Lower lobe of right lung (tissue), 2 donors: ENCODE measurements around the gene ABCC1. TPM values are rescaled to one million over a fixed set of nuclear protein-coding genes. Genes with fewer than 3 reads are reported as not detected.

Experiments
- ATAC-seq, 2 donors: fragments of 200-7000 bp; cut with Tn5 transposase; one replicate each; pipeline ENCODE4 v1.9.1; 2020 to 2022; ENCODE audit warnings: mild to moderate bottlenecking in 2 of 2, moderate library complexity in 2 of 2
- DNase-seq: peaks from one replicate; pipeline ENCODE4 v3.0.0-alpha.2; 2020
- H3K27ac ChIP-seq: fragments of 200-600 bp; one replicate; pipeline ENCODE4 v1.8.0; 2022
- H3K27me3 ChIP-seq: fragments of 200-600 bp; one replicate; pipeline ENCODE4 v1.8.0; 2022; ENCODE audit warnings: low read depth
- H3K36me3 ChIP-seq: fragments of 200-600 bp; one replicate; pipeline ENCODE4 v1.8.0; 2022; ENCODE audit warnings: mild to moderate bottlenecking
- H3K4me1 ChIP-seq: fragments of 200-600 bp; one replicate; pipeline ENCODE4 v1.8.0; 2022
- H3K4me3 ChIP-seq: fragments of 200-600 bp; one replicate; pipeline ENCODE4 v1.8.0; 2022; ENCODE audit warnings: mild to moderate bottlenecking
- H3K9me3 ChIP-seq: fragments of 200-600 bp; one replicate; pipeline ENCODE4 v1.8.0; 2022
- intact Hi-C: fragments of 100-400 bp; cut with DNase I; formaldehyde crosslinking; loops from one replicate; pipeline ENCODE4 v1.11.0; 2022
- total RNA-seq: library from RNA; stranded (reverse); fragmentation: NEBNext Ultra II Directional; extraction: Animal tissue kit (Norgen Biotek cat#: 25700); gene quantifications from one replicate; pipeline ENCODE4 v1.2.1, GENCODE V29; 2021
- TF ChIP-seq, protein P1 (sequence below): fragments of 200-600 bp; IDR thresholded peaks from one replicate; pipeline ENCODE4 v1.8.0; 2022; ENCODE audit warnings: antibody characterized with exemption, mild to moderate bottlenecking
- donor health status: DM: no; HTN: yes; CAD: no; lungs with severe emphysema.

Gene ABCC1
- total RNA-seq, 1 donor from 2014 or later, result 47.5 TPM

DNA sequence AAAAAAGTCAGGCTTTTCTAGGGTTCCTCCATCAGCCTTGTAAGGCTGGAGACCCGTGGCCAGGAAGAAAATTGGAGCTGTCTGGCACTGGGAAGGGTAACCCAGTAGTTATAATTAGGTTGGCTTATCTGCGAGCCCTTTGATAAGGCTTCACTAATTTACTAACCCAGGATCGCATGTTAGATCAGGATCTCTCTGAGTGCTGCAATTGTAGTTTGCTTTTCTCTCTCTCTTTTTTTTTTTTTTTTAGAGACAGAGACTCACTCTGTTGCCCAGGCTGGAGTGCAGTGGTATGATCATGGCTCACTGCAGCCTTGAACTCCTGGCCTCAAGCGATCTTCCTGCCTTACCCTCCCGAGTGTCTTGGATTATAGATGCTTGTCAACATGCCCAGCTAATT is 17.0 kb downstream of the ABCC1 start:
- TF ChIP-seq, protein P1, sequence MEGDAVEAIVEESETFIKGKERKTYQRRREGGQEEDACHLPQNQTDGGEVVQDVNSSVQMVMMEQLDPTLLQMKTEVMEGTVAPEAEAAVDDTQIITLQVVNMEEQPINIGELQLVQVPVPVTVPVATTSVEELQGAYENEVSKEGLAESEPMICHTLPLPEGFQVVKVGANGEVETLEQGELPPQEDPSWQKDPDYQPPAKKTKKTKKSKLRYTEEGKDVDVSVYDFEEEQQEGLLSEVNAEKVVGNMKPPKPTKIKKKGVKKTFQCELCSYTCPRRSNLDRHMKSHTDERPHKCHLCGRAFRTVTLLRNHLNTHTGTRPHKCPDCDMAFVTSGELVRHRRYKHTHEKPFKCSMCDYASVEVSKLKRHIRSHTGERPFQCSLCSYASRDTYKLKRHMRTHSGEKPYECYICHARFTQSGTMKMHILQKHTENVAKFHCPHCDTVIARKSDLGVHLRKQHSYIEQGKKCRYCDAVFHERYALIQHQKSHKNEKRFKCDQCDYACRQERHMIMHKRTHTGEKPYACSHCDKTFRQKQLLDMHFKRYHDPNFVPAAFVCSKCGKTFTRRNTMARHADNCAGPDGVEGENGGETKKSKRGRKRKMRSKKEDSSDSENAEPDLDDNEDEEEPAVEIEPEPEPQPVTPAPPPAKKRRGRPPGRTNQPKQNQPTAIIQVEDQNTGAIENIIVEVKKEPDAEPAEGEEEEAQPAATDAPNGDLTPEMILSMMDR, result no peak
- H3K36me3 ChIP-seq, result no peaks in the 10 kb centered on the region
- no peak overlapping the region for H3K4me3 ChIP-seq
- ATAC-seq (peak in 1 of 2 donors; percentile 22), DNase-seq (no peak)
- H3K27me3 ChIP-seq, result no peaks in the 10 kb centered on the region
- intact Hi-C loops, result no loop called here
- peak overlapping the region; percentile 53 for H3K27ac ChIP-seq
- no peaks in the 10 kb centered on the region for H3K9me3 ChIP-seq
- H3K4me1 ChIP-seq, result peaks cover 37% of the 10 kb centered on the region

DNA sequence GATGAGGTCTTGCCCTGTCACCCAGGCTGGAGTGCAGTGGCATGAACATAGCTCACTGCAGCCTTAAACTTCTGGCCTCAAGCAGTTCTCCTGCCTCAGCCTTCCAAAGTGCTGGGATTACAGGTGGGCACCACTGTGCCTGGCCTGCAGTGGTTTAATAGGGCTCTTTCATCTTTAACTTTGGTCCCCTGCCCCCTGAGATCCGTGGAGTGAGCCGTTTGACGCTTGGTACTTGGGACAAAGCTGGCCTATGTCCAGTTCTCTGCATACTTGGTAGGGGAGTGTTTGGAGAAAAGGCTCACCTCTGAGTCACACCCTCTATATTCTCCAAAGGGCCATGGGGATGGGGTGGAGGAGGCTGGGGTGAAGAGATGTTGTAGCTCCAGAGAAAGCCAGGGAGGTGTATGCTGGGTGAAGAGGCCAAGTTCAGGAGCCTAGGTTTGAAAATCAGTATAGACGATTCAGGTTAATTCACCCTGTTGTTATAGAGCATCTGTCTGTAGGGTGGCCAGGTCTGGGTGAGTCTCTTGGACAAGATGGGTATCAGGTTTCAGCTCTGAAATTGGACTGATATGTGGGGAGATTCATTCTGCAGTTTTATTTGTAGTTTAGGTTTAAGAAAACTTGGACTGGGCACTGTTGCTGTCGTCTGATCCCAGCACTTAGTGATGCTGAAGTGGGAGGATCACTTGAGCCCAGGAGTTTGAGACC is 17.6 kb downstream of the ABCC1 start:
- ATAC-seq, result peak; percentile 84 to 88
- peak overlapping the region; percentile 53 for H3K27ac ChIP-seq
- no peak for DNase-seq
- intact Hi-C loops, result no loop called here
- H3K36me3 ChIP-seq, result no peaks in the 10 kb centered on the region
- no peaks in the 10 kb centered on the region for H3K27me3 ChIP-seq
- peaks cover 1% of the 10 kb centered on the region for H3K9me3 ChIP-seq
- no peak overlapping the region for H3K4me3 ChIP-seq
- peaks cover 32% of the 10 kb centered on the region for H3K4me1 ChIP-seq
- TF ChIP-seq, protein P1, result no peak

DNA sequence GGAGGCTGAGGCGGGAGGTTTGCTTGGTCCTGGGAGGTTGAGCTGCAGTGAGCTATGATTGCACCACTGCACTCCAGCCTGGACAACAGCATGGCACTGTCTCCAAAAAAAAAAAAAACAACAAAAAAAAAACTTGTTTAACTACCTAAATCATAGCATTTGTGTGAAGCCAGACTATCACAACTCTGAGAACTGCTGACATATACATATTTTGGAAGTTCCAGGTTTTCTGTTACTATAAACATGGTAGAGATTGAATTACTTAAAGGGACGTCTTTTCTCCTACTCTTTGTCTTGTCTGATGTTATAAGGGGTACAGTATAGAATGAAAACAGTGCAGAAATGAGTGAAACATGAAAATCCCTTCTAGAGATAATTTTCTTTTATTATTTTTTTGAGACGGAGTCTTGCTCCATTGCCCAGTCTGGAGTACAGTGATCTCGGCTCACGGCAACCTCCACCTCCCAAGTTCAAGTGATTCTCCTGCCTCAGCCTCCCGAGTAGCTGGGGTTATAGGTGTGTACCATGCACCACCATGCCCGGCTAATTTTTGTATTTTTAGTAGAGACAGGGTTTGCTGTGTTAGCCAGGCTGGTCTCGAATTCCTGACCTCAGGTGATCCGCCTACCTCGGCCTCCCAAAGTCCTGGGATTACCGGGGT is 18.4 kb downstream of the ABCC1 start:
- DNase-seq (no peak), ATAC-seq (no peak)
- H3K4me1 ChIP-seq, result peaks cover 30% of the 10 kb centered on the region
- H3K27me3 ChIP-seq, result no peaks in the 10 kb centered on the region
- TF ChIP-seq, protein P1, result no peak
- no peak overlapping the region for H3K27ac ChIP-seq
- intact Hi-C loops, result no loop called here
- H3K9me3 ChIP-seq, result peaks cover 7% of the 10 kb centered on the region
- H3K4me3 ChIP-seq, result no peak overlapping the region
- H3K36me3 ChIP-seq, result no peaks in the 10 kb centered on the region

DNA sequence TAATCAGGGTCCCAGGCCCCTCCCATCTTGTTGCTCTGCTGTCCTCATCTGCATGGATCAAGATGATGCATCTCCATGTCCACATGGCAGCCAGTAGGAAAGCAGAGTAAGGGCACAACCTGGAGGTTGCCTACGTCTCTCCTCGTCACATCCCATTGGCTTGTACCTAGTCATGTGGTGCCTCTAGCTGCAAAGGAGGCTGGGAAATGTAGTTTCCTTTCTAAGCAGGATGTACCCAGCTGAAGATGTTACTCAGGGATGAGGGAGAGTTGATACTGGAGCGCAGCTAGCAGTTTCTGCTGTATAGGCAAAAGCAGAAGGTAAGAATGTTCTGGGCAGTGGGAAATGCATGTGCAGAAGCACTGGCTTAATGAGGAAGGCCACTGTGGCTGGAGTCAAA is 20.8 kb downstream of the ABCC1 start:
- DNase-seq (no peak), ATAC-seq (no peak)
- Histone ChIP-seq H3K9me3 (peaks cover 7% of the 10 kb centered on the region), H3K4me3 (no peak overlapping the region), H3K4me1 (peaks cover 37% of the 10 kb centered on the region), H3K27me3 (no peaks in the 10 kb centered on the region), H3K36me3 (no peaks in the 10 kb centered on the region), H3K27ac (no peak overlapping the region)
- TF ChIP-seq, protein P1, result no peak
- intact Hi-C loops, result no loop called here

DNA sequence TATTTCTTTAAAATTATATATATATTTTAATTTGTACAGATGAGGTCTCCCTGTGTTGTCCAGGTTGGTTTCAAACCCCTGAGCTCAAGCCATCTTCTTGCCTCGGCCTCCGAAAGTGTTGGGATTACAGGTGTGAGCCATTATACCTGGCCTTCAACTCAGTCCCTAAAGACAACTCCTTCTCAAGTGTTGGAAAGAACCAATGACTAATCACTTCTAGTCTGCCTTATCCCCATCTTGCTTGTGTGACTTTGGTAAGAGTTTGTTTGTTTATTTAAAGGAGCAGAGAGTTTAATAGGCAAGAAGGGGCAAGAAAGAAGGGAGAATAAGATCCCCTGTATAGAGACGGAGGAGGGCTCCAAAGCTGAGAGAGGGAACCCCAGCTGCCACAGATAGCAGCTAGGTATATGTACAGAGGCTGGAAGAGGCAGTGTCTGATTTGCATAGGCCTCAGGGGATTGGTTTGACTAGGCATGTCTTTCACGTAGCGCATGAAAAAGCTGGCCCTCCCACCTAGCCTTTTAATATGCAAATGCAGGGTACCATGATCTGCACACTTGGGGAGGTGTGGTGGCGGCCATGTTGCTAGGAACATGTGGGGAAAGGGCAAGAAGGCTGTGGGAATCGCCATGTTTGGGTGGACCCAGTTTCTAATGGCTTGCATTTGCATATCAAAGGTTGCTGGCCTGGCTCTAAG is 21.5 kb downstream of the ABCC1 start:
- H3K9me3 ChIP-seq, result peaks cover 7% of the 10 kb centered on the region
- no peaks in the 10 kb centered on the region for H3K36me3 ChIP-seq
- DNase-seq, result no peak
- TF ChIP-seq, protein P1, result no peak
- no peak for ATAC-seq
- H3K27me3 ChIP-seq, result no peaks in the 10 kb centered on the region
- H3K27ac ChIP-seq, result peak overlapping the region; percentile 4
- peaks cover 36% of the 10 kb centered on the region for H3K4me1 ChIP-seq
- intact Hi-C loops, result no loop called here
- no peak overlapping the region for H3K4me3 ChIP-seq
